WTC11 (cell line): ENCODE results near the gene TTLL13.

Experiments
- ATF1 ChIP-seq: sonication (generic); formaldehyde crosslinking; IDR thresholded peaks from 2 replicates; pipeline ENCODE4 v1.8.1; 2023; ENCODE audit warnings: mild to moderate bottlenecking, moderate library complexity, missing genetic modification reagents
- ETV6 ChIP-seq: sonication (generic); formaldehyde crosslinking; IDR thresholded peaks from 2 replicates; pipeline ENCODE4 v1.8.1; 2022; ENCODE audit warnings: mild to moderate bottlenecking, missing genetic modification reagents
- JUN ChIP-seq: sonication (generic); formaldehyde crosslinking; IDR thresholded peaks from 2 replicates; pipeline ENCODE4 v1.8.0; 2023; ENCODE audit warnings: mild to moderate bottlenecking, missing genetic modification reagents
- TCF7 ChIP-seq: sonication (generic); formaldehyde crosslinking; IDR thresholded peaks from 2 replicates; pipeline ENCODE4 v1.8.0; 2022; ENCODE audit warnings: mild to moderate bottlenecking, low read depth, missing genetic modification reagents, moderate library complexity
- ZBTB21 ChIP-seq: sonication (generic); formaldehyde crosslinking; IDR thresholded peaks from 2 replicates; pipeline ENCODE4 v1.8.1; 2023; ENCODE audit warnings: mild to moderate bottlenecking, missing genetic modification reagents, borderline replicate concordance
- TF ChIP-seq, protein P1 (sequence below): fragments of 200-600 bp; IDR thresholded peaks from 2 replicates; pipeline ENCODE4 v1.8.0; 2022; ENCODE audit warnings: antibody characterized with exemption
- TF ChIP-seq, protein P2 (sequence below): sonication (generic); formaldehyde crosslinking; IDR thresholded peaks from 2 replicates; pipeline ENCODE4 v1.8.0; 2022; ENCODE audit warnings: mild to moderate bottlenecking, missing genetic modification reagents

DNA sequence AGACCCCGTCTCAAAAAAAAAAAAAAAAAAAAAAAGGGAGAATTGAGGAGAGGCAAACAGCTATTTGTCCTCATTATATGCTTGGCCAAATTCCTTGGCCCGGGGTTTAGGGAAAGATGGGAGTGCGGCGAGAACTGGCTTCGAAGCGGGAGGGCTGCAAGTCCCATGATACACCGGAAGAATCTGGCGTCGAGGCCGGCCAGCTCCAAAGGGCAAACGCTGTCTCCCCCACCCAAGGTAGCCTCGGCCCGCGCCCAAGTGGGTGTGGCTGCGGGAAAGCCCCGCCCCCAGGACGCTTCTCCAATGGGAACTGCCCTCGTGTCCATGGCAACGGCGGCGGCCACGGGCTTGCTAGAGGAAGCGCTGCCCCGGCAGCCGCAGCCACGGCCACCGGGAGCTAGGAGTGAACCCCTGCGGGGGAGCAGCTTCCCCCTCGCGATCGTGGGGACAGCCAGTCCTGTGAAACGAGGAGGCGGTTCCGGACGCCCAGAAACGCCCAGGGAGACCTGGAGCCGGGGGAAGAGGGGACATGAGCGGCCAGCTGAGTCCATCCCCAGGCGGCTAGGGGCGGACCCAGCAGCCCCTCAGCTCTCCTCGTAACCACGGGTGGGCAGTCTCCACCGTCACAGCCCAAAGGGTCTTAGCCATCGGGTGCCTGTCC lies at the start of gene TTLL13:
- no peak for TF ChIP-seq TCF7 (CRISPR knock-in tag)
- TF ChIP-seq ATF1 (CRISPR knock-in tag) = no peak
- TF ChIP-seq ZBTB21 (CRISPR knock-in tag) = no peak
- TF ChIP-seq JUN (CRISPR knock-in tag) = no peak
- TF ChIP-seq, protein P1, sequence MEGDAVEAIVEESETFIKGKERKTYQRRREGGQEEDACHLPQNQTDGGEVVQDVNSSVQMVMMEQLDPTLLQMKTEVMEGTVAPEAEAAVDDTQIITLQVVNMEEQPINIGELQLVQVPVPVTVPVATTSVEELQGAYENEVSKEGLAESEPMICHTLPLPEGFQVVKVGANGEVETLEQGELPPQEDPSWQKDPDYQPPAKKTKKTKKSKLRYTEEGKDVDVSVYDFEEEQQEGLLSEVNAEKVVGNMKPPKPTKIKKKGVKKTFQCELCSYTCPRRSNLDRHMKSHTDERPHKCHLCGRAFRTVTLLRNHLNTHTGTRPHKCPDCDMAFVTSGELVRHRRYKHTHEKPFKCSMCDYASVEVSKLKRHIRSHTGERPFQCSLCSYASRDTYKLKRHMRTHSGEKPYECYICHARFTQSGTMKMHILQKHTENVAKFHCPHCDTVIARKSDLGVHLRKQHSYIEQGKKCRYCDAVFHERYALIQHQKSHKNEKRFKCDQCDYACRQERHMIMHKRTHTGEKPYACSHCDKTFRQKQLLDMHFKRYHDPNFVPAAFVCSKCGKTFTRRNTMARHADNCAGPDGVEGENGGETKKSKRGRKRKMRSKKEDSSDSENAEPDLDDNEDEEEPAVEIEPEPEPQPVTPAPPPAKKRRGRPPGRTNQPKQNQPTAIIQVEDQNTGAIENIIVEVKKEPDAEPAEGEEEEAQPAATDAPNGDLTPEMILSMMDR = no peak
- TF ChIP-seq, protein P2, sequence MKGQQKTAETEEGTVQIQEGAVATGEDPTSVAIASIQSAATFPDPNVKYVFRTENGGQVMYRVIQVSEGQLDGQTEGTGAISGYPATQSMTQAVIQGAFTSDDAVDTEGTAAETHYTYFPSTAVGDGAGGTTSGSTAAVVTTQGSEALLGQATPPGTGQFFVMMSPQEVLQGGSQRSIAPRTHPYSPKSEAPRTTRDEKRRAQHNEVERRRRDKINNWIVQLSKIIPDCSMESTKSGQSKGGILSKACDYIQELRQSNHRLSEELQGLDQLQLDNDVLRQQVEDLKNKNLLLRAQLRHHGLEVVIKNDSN (CRISPR knock-in tag) = no peak; the same call in 1 of the 2 replicates
- peak; percentile 86 for TF ChIP-seq ETV6 (CRISPR knock-in tag)
